Jurkat, Clone E6-1 (cell line): ENCODE results near the gene RNF167.
A peak's percentile ranks its signal among the peaks of the same experiment; 100 is the strongest.
"Not testable (repeated sequence)": the region's sequence is repeated elsewhere in the genome, so short reads cannot be mapped to it uniquely, and the experiment has no call there.

Source experiments
- DNase-seq: peaks from one replicate; pipeline ENCODE4 v3.0.0-alpha.2; 2011; ENCODE audit warnings: low read depth, low spot score
- H3K4me3 ChIP-seq: 2 replicates; pipeline ENCODE4 v1.5.1; 2011; ENCODE audit warnings: mild to moderate bottlenecking, low read length, control low read depth, moderate library complexity

Gene RNF167

DNA sequence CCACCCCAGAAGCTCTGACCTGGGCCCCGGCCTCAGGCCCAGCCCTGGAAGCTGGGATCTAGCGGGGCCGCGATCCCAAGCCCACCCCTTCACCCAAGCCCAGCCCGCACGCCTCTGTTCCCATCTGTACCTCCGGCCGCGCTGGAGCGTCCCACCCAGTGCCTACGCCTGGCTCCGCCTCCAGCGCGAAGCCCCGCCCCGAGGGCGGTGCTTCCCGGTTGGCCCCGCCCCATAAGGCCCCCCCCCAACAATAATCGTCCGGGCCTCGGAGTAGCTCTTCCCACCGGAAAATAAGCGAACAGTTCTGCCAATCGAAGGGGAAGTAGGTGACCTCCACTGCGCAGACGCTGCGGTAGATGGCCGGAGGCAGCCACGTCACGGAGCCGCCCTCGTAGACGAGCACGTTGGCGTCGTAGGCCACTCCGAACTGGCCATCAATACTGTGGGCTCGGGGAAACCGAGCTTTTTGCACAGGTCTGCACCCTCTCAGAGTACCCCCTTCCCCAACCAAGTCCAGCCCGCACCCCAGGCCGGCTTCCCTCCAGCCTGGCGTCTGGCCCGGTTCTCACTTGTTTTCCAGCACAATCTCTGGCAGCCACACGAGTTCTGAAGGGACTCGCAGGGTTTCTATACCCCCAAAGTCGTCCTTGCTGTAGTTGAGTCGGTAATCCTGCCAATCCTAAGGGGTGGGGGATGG, 38.3 kb upstream of the RNF167 start:
- no peak overlapping the region for H3K4me3 ChIP-seq
- no peak for DNase-seq

GRCh38 chr17:4902540-4902939, 37.5 kb upstream of the RNF167 start:
- H3K4me3 ChIP-seq: no peak overlapping the region
- DNase-seq: no peak

- H3K4me3 ChIP-seq: peak within 1 kb of the TSS; percentile 24
- peak; percentile 86 for DNase-seq
Observed at GRCh38 chr17:4903051-4903818, 36.8 kb upstream of the RNF167 start, which contains the start of gene CHRNE. CHRNE (minus strand) TSS chr17:4903098; CDS start chr17:4903063, 35 bp downstream.

GRCh38 chr17:4906642-4907041, 33.4 kb upstream of the RNF167 start:
- not testable (repeated sequence) for DNase-seq, H3K4me3 ChIP-seq

DNA sequence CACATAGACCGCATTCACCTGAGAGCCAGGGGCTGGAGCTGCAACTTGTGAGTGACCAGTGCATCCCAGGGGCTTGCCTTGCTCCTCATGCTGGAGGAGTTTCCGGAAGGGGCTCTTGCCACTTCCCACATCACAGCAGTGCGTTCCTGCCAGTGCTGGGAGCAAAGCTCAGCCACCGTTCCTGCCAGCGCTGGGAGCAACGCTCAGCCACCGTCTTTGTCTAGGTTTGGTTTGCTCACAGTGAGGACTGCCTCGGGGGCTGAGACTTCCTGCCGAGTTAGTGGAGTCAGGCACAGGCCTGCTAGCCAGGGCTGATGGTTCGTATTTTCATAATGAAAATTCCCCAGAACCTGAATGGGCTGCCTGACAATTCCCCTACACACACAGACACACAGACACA, 31.8 kb upstream of the RNF167 start:
- DNase-seq: peak; percentile 24
- no peak overlapping the region for H3K4me3 ChIP-seq

GRCh38 chr17:4908711-4909496, 31.2 kb upstream of the RNF167 start:
- H3K4me3 ChIP-seq: no peak overlapping the region

GRCh38 chr17:4913994-4914393, 26.1 kb upstream of the RNF167 start:
- H3K4me3 ChIP-seq: no peak overlapping the region

More at GRCh38 chr17:4908711-4909496, 31.2 kb upstream of the RNF167 start:
- peak; percentile 36 for DNase-seq

GRCh38 chr17:4914551-4914950, 25.5 kb upstream of the RNF167 start:
- not testable (repeated sequence) for DNase-seq, H3K4me3 ChIP-seq

More at GRCh38 chr17:4913994-4914393, 26.1 kb upstream of the RNF167 start:
- no peak for DNase-seq

DNA sequence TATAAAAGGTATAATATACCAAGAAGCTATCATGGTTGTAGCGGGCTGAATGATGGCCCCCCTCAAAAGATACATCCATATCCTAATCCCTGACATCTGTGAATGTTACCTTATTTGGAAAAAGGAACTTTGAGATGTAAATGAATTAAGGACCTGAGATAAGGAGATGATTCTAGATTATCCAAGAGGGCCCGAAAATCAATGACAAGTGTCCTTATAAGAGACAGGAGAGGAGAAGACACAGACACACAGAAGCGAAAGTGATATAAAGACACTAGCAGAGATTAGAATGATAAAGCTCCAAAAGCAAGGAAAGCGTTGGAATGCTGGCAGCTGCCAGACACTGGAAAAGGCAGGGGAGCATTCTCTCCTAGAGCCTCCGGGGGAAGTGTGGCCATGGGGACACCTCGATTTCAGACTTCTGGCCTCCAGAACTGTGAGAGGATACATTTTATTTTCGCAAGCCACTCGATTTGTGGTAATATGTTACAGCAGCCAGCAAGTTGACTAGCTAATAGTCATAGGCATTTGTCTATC, 20.5 kb upstream of the RNF167 start:
- no peak overlapping the region for H3K4me3 ChIP-seq
- DNase-seq: no peak

DNA sequence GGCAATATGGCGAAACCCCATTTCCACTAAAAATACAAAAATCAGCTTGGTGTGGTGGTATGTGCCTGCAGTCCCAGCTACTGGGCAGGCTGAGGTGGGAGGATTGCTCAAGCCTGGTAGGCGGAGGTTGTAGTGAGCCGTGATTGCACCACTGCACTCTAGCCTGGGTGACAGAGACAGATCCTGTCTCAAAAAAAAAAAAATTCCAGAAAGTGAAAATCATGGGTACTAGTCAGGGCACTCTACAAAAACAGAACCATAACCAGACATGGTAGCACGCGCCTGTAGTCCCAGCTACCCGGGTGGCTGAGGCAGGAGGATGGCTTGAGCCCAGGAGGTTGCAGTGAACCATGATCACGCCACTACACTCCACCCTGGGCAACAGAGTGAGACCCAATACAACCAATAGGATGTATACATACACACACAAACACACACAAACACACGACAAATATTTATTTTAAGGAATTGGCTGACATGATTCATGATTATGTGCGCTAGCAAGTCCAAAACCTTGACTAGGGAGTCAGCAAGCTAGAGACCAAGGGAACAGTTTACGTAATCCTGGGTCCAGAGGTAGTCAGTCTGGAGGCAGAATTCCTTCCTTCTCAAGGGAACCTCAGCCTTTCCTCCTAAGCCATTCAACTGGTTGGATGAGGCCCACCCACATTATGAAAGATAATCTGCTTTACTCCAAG, 19.6 kb upstream of the RNF167 start:
- H3K4me3 ChIP-seq: no peak overlapping the region
- no peak for DNase-seq

GRCh38 chr17:4921320-4921719, 18.7 kb upstream of the RNF167 start:
- no peak for DNase-seq
- H3K4me3 ChIP-seq: no peak overlapping the region

- DNase-seq, H3K4me3 ChIP-seq: not testable (repeated sequence)
Observed at GRCh38 chr17:4926577-4927335, 13.3 kb upstream of the RNF167 start.

GRCh38 chr17:4928881-4929280, 11.2 kb upstream of the RNF167 start:
- no peak for DNase-seq
- no peak overlapping the region for H3K4me3 ChIP-seq

- H3K4me3 ChIP-seq: no peak within 1 kb of the TSS
- DNase-seq: no peak
Observed at GRCh38 chr17:4931963-4932362, 8.1 kb upstream of the RNF167 start, which contains the start of gene GP1BA. GP1BA (plus strand) TSS chr17:4932277; CDS start chr17:4932605, 328 bp downstream.

GRCh38 chr17:4932756-4933155, 7.3 kb upstream of the RNF167 start:
- no peak for DNase-seq
- no peak overlapping the region for H3K4me3 ChIP-seq

DNA sequence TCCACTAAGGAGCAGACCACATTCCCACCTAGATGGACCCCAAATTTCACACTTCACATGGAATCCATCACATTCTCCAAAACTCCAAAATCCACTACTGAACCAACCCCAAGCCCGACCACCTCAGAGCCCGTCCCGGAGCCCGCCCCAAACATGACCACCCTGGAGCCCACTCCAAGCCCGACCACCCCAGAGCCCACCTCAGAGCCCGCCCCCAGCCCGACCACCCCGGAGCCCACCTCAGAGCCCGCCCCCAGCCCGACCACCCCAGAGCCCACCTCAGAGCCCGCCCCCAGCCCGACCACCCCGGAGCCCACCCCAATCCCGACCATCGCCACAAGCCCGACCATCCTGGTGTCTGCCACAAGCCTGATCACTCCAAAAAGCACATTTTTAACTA, 6.4 kb upstream of the RNF167 start:
- H3K4me3 ChIP-seq: no peak overlapping the region
- DNase-seq: no peak

DNA sequence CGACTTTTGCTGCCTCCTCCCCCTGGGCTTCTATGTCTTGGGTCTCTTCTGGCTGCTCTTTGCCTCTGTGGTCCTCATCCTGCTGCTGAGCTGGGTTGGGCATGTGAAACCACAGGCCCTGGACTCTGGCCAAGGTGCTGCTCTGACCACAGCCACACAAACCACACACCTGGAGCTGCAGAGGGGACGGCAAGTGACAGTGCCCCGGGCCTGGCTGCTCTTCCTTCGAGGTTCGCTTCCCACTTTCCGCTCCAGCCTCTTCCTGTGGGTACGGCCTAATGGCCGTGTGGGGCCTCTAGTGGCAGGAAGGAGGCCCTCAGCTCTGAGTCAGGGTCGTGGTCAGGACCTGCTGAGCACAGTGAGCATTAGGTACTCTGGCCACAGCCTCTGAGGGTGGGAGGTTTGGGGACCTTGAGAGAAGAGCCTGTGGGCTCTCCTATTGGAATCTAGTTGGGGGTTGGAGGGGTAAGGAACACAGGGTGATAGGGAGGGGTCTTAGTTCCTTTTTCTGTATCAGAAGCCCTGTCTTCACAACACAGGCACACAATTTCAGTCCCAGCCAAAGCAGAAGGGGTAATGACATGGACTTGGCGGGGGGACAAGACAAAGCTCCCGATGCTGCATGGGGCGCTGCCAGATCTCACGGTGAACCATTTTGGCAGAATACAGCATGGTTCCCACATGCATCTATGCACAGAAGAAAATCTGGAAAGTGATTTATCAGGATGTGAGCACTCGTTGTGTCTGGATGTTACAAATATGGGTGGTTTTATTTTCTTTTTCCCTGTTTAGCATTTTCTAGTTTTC, 5.7 kb upstream of the RNF167 start:
- H3K4me3 ChIP-seq: no peak overlapping the region
- no peak for DNase-seq
